Effector CD4-positive, alpha-beta T cell (primary cell): ENCODE results near the gene HEATR9. TPM values are rescaled to one million over a fixed set of nuclear protein-coding genes. Genes with fewer than 3 reads are reported as not detected.
"Not testable (repeated sequence)": the region's sequence is repeated elsewhere in the genome, so short reads cannot be mapped to it uniquely, and the experiment has no call there.

ENCODE experiments used
- DNase-seq: peaks from one replicate; pipeline ENCODE4 v3.0.0-alpha.2; 2020
- total RNA-seq: gene quantifications from one replicate; lab custom pipeline; 2026; lab: John Stamatoyannopoulos, UW

Gene HEATR9
- total RNA-seq, result not detected

- DNase-seq, result no peak
These were observed at the start of gene HEATR9 for GRCh38 chr17:35868737-35869136. TSS of gene HEATR9 (minus strand) at chr17:35868891. CDS start at chr17:35868742, 149 bp downstream.

- no peak for DNase-seq
These were observed 49.0 kb upstream of the HEATR9 start for GRCh38 chr17:35917519-35918213.

- no peak for DNase-seq
These were observed 46.7 kb upstream of the HEATR9 start for GRCh38 chr17:35915153-35915964.

GRCh38 chr17:35914354-35914753 is 45.7 kb upstream of the HEATR9 start:
- no peak for DNase-seq

- no peak for DNase-seq
These were observed 44.9 kb upstream of the HEATR9 start for GRCh38 chr17:35913609-35914008.

- no peak for DNase-seq
These were observed 44.3 kb upstream of the HEATR9 start for GRCh38 chr17:35912942-35913341.

GRCh38 chr17:35912339-35912912 is 43.7 kb upstream of the HEATR9 start:
- no peak for DNase-seq

GRCh38 chr17:35909408-35909807 is 40.7 kb upstream of the HEATR9 start:
- no peak for DNase-seq

- no peak for DNase-seq
These were observed 39.0 kb upstream of the HEATR9 start for GRCh38 chr17:35907691-35908090.

GRCh38 chr17:35906926-35907637 is 38.4 kb upstream of the HEATR9 start:
- no peak for DNase-seq

GRCh38 chr17:35906191-35906925 is 37.7 kb upstream of the HEATR9 start:
- DNase-seq, result no peak

GRCh38 chr17:35903451-35903850 is 34.8 kb upstream of the HEATR9 start:
- no peak for DNase-seq

GRCh38 chr17:35901631-35902175 is 33.0 kb upstream of the HEATR9 start:
- DNase-seq, result no peak

GRCh38 chr17:35900708-35901480 is 32.2 kb upstream of the HEATR9 start:
- DNase-seq, result no peak

- DNase-seq, result no peak
These were observed 31.6 kb upstream of the HEATR9 start for GRCh38 chr17:35900280-35900679.

GRCh38 chr17:35898283-35899070 is 29.8 kb upstream of the HEATR9 start:
- no peak for DNase-seq

- not testable (repeated sequence) for DNase-seq
These were observed 29.1 kb upstream of the HEATR9 start for GRCh38 chr17:35897772-35898171.

GRCh38 chr17:35895636-35896587 is 27.2 kb upstream of the HEATR9 start:
- DNase-seq, result no peak

- no peak for DNase-seq
These were observed 25.5 kb upstream of the HEATR9 start for GRCh38 chr17:35894206-35894605.
